HG02678 (cell line): ENCODE data around the gene SH3BGRL2.

ENCODE experiments used
- ATAC-seq: cut with Tn5 transposase; IDR thresholded peaks from one replicate; pipeline ENCODE4 v1.9.1; 2021; ENCODE audit warnings: mild to moderate bottlenecking, moderate library complexity; ENCODE audit not compliant: unreplicated experiment

SH3BGRL2 gene

DNA sequence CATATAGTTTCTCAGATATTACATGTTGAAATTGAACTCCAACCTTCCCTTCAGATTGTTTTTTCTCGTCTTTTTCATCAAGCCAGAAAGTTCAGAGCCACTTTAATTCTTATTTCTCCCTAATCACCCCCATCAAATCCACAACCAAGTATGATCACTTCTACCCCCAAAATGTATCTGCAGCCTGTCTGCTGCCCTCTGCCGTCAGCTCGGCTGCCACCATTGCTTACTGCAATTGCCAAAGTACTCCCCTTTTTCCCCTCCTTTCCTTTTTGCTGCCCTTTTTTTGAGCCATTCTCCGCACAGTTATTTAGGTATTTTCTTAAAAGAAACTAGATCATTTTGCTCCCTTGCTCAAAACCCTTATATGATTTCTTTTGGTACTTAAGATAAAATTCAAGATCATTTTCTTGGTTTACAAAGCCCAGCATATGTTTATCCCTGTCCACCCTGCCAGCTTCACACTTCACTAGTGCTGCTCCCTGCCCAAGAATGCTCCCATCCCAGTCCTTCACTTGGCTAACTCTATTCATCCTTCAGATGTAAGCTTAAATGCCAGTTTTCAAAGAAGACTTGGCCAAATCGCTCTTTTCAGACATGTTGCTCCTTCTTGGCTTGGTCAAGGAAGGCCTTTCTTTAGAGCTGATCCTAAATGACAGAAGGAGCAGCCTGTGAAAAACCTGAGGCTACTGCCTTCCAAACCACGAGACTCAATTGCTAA lies 63.7 kb downstream of the SH3BGRL2 start:
- no peak for ATAC-seq

- no peak for ATAC-seq
Observed at GRCh38 chr6:79697430-79697829, 66.3 kb downstream of the SH3BGRL2 start.

DNA sequence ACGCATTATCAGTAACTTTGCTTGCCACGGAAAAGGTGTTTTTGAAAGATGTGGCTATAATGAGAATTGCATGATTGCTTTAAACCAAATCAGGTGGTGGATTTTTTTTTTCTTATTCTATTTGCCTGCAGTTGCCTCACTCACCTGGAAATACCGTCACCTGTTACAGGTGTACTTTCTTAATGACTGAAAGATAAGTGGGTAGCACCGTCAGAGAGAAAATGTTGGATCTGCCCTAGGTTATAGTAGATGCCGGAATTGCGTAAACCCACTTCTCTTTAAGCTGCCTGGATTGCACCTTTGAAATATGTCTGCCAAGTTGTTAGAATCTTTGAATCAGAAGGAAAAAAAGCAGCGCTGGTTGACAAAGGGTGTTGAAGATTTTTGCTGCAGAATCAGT lies 68.5 kb downstream of the SH3BGRL2 start:
- ATAC-seq = no peak

DNA sequence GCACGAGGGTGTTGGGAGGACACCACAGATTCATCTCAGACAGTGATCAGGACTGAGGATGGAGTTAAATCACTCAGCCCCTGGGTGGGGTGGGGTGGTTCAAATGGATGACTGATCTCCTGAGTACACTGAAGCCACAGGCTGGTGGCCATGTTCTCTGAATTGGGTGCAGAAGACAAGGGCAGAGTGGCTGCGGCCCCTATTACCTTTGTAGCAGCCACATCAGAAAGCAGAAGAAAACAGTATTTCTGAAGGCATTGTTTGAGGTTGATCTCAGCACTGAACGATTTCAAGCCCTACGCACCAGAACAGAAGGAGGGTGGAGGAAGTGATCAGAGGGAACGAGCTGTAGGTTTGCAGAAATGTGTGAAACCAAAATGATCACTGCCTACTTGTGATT lies 71.6 kb downstream of the SH3BGRL2 start:
- no peak for ATAC-seq

GRCh38 chr6:79704200-79704599 lies 73.1 kb downstream of the SH3BGRL2 start:
- ATAC-seq = no peak

GRCh38 chr6:79705456-79705995 lies 74.4 kb downstream of the SH3BGRL2 start:
- ATAC-seq = no peak

GRCh38 chr6:79706527-79706926 lies 75.4 kb downstream of the SH3BGRL2 start:
- no peak for ATAC-seq

DNA sequence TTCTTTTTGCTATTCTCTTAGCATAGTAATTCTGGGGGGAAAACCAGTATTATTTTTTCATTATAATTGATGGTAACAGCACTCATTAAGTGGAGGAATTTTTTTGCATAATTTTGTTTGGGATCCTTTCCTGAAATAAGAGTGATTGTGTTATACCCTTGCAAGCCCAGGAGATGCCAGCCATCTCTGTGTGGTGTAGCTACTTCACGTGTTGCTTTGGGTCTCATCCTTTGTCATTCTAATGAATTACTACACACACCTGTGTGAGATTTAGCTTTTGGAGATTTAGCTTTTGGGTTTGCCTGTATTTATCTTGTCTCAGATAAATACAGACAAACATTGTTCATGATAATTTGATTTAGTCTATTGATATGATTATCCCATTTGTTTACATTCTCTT lies 76.5 kb downstream of the SH3BGRL2 start:
- no peak for ATAC-seq

DNA sequence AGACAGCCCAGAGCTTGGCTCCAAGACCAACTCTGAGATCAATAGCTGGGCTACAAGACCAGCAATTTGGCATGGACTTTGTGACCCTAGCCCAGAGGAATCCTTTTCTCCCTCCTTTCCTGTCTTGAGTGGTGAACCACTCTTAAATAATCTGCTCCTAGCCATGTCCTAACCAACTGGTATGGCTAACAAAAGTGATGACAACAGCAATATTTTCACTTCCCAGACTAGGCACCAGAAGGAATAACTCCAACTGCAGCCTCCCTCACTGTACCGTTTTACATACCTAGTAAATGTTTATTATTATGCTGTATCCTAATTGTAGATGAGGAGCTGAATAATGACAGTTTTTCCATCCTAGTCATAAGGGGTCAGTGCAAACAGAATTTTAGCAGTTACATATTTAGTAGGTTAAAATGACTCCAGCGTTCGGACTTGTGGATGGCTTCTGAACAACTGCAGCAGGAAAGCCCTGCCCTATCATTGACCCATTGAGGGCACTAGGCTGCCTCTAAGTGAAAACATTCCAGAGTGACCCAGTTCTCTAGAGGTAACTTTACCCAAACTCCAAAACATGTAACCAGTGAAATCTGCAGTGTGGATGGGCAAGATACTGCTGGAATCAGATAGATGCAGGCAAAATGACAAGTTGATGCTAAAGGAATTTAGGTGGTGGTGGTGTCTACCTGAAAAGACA lies 77.1 kb downstream of the SH3BGRL2 start:
- ATAC-seq = no peak

DNA sequence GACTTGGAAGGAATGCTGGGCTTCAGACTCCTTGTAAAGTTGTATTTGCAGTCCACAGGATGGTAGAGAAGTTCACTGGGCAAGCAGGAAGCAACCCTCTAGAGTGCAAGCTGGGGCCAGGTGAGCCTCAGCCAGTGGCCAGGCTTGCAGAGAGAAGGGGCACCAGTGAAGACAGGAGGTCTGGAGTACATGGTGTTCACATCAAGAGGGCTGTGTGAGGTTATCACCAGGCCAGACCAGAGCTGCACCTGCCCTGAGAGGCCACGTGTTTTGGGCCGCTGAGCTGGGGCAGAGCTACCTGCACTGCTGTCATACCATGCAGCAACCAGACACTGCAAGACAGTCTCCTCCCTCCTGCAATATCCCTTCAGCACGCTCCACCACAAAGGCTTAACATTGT lies 79.0 kb downstream of the SH3BGRL2 start:
- no peak for ATAC-seq

DNA sequence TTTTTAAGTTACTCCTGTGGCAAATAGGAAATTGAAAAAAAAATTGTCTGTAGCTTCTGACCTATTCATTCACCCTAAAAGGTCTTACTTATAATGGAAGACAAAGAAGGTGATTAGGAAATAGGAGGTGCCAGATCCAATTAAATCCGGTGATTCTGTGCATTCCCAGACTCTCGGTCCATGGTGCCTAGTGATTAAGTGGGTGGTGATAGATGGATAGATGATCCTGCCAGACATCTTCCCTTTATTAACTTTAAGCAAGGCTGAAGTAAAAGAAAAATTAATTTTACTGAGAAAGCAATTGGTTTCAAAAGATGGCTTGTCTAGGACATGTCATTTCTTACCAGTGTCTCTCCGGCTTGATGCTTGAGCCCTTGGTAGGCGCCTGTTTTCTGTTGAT lies 80.0 kb downstream of the SH3BGRL2 start:
- no peak for ATAC-seq

GRCh38 chr6:79712144-79712543 lies 81.0 kb downstream of the SH3BGRL2 start:
- no peak for ATAC-seq

DNA sequence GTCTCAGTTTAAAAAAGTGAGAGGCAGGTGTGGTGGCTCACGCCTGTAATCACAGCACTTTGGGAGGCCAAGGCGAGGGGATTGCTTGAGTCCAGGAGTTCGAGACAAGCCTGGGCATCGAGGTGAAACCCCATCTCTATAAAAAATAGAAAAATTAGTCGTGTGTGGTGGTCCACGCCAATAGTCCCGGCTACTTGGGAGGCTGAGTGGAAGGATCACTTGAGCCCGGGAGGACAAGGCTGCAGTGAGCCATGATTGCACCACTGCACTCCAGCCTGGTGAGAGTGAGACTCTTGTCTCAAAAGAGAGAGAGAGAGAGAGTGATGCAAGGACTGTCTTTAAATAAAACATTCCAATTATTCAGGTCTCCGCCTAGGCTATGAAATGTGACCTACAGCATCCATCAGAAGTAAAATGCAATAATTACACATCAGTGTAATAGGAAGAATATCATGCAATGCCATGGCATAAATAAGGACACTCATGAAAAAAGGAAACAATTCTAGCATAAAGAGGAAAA lies 81.5 kb downstream of the SH3BGRL2 start:
- ATAC-seq = no peak

DNA sequence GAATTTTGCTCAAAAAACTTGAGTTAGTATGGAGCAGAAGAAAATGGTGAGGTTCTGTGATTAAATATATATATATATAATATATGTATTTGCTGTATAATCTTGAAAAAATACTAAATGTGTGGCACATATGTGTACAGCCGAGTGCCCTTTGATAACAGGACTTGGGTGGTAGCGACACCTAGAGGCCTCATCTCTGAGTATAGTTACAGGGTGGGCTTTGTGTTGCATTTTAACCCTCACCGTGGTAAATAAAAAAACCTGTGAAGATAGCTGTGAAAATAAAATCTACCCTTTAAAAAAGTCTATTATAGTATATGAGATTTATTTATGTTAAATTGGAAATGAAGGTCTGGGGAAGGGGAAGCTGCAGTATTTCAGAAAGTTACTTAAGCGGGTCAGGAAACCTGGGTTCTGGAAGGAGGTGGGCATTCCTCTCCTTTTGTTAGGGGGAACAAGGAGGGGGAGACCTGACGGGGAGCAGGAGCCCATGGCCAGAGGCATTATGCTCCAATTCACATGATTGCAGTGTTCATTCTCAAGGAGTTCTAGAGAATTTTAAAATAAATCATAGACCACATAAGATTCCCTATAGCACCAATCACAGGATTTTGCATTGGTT lies 82.7 kb downstream of the SH3BGRL2 start:
- ATAC-seq = no peak

- ATAC-seq = no peak
Observed at GRCh38 chr6:79717989-79718388, 86.9 kb downstream of the SH3BGRL2 start.

- no peak for ATAC-seq
Observed at GRCh38 chr6:79718509-79719247, 87.5 kb downstream of the SH3BGRL2 start.

GRCh38 chr6:79719248-79719960 lies 88.3 kb downstream of the SH3BGRL2 start:
- ATAC-seq = no peak

GRCh38 chr6:79724816-79725215 lies 93.7 kb downstream of the SH3BGRL2 start:
- no peak for ATAC-seq

DNA sequence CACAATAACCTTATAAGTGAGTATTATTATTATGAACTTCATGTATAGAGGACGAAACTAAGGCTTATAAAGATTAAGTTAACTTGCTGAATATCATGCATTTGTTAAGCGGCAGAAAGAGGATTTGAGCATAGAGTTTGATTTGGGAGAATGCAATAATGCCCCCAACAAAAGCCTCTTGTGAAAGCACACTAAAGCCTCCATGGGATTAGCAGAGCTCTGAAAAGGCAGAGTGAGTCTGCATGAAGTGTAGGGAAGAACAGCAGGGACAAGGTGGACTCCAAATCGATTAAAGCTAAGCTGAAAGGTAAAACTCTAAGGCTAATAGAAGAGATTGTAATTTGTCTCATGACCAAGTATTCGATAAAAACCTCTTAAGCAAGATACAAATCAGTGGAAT lies 100.3 kb downstream of the SH3BGRL2 start:
- ATAC-seq = no peak

DNA sequence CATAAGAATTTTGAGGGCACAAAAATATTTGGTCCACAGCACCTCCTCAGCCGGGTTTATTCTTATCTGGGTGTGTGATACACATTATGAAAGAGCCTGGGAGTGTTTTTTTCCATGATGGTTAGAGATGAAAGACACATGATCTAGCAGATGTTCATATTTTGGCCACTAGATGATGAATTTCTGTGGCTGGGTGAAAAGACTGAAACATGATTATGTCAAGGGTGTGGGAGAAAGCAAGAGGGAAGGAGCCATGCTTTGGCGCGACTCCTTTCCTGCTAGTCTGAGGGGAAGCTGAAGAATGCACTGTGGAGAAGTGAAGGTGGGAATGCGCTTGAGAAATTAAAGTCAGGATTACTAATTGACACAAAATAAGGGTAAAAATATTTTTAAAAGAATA lies 102.3 kb downstream of the SH3BGRL2 start:
- ATAC-seq = no peak
